Activated effector memory CD4-positive, alpha-beta T cell treated with Interleukin-2 at 50 U/mL for 16 hours (primary cell): Measurements from ENCODE around the gene ZMYND11.

Experiments
- DNase-seq: peaks from one replicate; pipeline ENCODE4 v3.0.0-alpha.2; 2020

The ZMYND11 gene

GRCh38 chr10:201328-201771 is 66.1 kb downstream of the ZMYND11 start:
- DNase-seq = no peak

DNA sequence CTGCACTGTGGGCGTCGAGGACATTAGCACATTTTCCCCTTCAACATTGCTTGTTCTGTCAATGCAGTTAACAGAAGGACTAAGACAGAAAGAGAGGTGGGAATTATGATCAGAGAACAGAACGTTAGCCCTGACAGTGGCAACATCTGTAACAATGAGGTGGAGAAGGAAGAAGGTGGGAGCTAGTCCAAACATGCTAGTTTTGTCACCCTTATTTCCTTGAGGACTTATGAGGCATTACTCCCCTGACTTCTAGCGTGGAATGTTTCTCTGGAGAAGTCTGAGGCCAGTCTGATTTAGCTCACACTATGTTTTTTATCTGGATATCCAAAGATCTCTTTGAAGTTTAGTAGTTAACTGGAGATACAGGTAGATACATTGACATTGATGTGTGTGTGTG is 73.4 kb downstream of the ZMYND11 start:
- no peak for DNase-seq

- DNase-seq = no peak
These were observed 74.1 kb downstream of the ZMYND11 start for GRCh38 chr10:209357-209756.

DNA sequence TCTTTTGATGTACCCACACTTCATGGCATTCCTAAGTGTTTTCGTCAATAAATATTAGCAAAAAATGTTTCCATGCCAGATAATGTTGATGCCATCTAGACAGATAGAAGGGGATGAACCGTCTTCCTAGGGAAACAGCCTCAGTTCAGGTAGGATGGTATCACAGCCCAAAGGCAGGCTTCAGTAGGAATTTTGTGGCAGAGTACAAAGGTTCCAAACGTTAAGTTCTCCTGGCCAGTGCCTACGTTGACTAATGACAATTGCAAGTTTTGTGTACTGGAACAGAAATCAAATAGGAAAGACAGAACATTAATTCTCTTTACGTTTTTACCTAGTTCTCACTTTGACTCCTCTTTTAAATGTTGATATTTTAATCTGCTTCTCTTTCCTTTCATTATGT is 75.0 kb downstream of the ZMYND11 start:
- DNase-seq = no peak

DNA sequence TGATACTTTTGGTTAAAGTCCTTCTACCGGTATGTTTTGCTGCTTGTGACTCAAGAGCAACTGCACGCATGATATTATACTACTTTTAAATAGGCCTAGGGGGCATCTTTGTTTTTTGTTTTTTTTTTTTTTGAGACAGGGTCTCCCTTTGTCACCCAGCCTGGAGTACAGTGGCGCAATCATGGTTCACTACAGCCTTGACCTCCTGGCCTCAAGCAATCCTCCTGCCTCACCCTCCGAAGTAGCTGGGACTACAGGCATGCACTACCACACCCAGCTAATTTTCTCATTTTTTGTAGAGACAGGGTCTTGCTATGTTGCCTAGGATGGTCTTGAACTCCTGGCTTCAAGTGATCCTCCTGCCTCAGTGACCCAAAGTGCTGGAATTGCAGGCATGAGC is 80.2 kb downstream of the ZMYND11 start:
- DNase-seq = no peak

GRCh38 chr10:218798-219197 is 83.5 kb downstream of the ZMYND11 start:
- no peak for DNase-seq

DNA sequence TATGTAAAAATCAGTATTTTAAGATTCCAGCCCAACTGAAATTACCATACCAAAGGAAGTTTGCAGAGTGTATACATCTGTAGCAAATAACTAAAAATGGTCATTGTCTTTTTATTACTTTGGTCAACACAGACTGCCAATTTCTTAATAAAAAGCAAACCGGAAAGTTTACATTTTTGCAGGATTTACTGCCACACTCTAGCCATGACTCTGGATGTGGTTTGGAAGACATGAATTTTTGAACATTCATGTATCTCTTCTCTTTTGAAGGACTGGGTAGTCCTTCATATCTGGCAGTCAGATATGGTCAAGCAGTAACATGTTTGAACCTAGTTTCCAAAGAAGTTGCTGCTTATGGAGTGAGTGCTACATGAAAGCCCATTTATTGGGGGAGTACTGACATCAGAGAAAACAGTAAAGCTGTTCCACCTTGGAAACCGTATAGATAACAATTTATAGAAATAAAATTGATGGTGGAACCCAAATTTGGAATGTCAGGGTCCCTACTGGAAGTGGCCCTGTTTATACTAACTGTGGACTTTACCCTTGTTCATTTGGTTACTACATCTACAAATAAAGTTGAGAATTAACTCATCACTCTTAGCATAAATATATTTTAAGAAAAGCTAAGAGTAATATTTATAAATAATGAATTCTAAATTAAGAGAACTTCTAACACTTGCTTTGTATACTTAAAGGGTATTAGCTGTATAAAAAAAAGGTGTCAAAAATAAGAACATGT is 84.6 kb downstream of the ZMYND11 start:
- no peak for DNase-seq

- DNase-seq = no peak
These were observed 89.3 kb downstream of the ZMYND11 start for GRCh38 chr10:224571-224970.

- no peak for DNase-seq
These were observed 90.8 kb downstream of the ZMYND11 start for GRCh38 chr10:226018-226417.

GRCh38 chr10:227014-227413 is 91.8 kb downstream of the ZMYND11 start:
- no peak for DNase-seq

- no peak for DNase-seq
These were observed 93.1 kb downstream of the ZMYND11 start for GRCh38 chr10:228366-228765.

- no peak for DNase-seq
These were observed 95.5 kb downstream of the ZMYND11 start for GRCh38 chr10:230758-231157.

DNA sequence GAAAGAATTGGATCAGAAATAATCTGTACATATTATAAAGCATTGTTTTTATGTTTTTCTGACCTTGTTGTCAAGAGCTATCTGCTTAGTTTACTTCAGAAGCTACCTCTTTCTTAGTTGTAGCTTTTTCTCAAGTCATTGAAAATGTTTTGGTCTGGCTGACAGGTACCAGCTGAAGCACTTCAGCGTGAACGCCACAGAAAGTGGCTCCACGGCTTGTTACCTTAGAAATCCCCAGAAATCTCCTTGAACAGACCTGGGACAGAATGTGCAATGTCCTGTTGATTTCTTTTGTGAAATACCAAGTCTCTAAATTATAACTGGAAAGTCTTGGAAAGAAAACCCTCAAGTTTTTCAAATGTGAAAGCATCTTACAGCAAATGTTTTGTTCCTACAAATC is 96.8 kb downstream of the ZMYND11 start:
- no peak for DNase-seq

GRCh38 chr10:232878-233277 is 97.6 kb downstream of the ZMYND11 start:
- no peak for DNase-seq

DNA sequence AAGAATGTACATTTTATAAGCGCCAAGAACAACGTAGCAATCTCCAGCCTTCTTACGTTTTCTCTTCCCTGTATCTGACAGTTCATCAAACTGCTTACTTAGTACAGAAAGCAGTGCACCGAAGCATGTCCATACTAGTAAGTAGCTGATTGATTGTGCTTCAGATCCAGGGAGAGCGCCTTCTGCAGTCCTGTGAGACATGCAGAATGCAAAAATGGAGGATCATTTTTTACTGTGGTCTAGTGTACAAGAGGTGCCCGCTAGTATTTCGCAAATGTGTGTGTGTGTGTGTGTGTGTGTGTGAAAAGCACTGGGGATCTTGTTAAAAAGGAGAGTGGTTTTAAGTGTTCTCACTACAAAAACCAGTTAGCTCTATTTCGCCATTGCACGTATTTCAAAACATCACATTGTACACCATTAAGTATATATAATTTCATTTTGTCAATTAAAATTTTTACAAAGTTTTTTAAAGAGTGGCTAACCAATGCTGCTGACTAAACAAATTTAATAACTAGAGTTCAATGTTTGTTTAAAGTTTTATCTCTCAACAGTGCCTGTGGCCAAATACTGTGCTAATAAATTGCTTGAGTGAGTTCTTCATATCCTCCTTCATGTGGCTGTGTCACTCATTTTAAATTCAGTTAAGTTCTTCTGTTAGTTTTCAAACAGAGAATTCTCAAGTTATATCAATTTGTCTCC is 99.6 kb downstream of the ZMYND11 start:
- DNase-seq = no peak

DNA sequence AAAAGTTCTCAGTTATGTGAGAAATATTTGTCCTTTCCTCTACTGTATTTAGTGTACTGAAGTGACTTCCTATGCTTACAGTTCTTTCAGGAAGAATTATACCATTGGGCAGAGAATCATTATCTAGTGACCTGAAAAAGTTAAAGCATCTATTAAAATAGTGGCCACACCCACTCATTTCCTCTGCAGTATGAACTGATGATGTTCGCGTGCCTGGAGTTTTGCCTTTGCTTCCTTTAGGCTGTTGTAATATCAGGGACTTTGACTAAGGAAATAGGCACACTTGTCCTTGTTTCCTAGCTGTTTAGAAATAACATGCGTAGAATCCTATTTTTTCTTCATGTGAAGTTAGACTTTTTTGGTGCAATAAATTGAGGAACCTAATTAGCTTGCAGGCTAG is 100.7 kb downstream of the ZMYND11 start:
- no peak for DNase-seq

DNA sequence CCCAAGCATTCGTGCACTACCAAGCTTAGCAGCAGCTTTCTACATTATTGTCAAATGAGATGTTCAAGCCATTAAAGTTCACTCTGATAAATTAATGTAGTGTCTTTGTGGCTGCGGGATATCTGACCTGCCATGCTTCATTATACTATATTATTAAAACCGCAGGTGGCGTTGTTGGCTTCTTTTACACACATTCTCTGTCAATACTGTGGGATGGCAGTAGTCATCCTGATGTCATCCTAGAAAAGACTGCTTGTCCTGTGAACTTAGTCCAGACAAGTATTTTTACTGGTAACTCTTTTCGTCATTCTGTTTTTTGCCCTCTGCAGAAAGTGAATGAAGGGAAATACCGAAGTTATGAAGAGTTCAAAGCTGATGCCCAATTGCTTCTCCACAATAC is 103.9 kb downstream of the ZMYND11 start:
- no peak for DNase-seq

DNA sequence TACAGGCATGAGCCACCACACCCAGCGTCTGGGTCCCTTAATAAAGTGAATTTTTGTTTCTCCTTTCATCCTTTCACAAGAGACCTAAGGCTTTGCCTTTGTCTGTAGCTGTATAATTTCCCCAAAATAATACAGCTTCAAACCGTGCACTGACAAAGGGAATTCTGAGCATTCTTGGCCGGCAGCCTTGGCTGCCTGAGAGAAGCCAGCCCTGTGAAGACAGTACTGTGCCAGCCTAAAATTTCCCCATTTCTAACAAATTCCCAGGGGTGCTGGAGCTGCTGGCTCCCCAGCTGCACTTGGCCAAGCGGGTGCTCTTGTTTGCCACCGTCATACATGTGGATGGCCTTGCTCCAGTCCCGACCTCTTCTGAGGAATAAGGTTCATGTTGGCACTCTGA is 106.2 kb downstream of the ZMYND11 start:
- DNase-seq = no peak

DNA sequence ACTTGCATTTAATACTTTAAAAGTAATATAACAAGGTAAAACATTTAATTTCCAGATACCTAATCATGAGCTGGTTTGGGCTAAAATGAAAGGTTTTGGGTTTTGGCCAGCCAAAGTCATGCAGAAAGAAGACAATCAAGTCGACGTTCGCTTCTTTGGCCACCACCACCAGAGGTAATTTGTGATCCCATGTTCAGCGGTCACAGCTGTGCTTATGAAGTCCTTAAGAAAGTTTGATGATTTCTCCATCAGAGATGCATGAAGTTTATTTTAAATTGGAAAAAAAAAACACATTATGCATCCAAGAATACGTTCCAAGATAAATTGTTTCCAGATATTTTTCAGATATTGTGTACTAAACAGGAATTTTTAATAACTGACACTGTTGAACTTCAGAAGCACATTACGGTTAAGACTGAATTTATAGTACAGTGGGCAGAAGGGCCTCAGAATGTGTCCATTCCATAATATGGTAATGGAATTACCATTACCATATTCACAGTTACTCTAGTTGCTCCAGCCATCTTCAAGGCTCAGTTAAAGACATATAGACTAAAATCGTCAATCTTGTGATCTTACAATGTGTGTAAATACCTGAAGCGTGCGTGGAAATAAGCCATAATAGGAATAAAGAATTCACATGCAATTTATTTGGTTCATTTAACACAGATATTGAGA is 106.8 kb downstream of the ZMYND11 start:
- no peak for DNase-seq

DNA sequence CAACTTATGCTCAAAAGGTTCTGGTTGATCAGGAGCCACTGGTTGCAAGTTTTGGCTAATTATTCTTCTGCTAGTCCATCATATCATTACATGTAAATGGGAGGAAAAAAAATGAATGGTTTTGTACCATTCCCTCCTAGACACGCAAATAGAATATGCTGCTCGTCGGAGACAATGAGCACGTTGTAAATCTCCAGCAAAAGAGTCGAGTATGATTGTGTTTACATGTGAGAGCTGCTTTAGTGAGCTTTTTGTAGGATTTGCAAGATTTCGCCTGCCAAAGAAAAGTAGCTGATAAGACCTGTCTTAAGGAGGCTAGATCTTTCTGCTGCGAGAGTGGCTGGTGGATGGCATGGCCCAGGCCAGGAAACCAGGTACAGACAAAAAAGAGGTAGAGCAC is 109.0 kb downstream of the ZMYND11 start:
- no peak for DNase-seq

DNA sequence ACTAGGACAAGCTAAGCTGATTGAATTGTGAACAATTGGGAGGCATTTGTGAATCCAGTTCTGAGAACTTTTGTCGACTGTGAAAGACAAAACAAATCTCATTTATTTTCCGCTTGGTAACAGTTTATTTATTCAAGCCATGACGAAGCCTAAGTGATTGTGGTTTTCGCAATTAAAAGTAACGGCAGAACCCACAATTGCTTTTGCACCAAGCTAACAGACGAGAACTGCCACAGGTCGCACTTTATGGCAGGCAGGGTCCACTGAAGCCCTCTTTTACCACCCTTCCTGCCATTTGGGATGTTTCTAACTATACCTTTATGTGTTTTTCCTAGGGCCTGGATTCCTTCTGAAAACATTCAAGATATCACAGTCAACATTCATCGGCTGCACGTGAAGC is 111.2 kb downstream of the ZMYND11 start:
- DNase-seq = no peak

- DNase-seq = no peak
These were observed 112.2 kb downstream of the ZMYND11 start for GRCh38 chr10:247480-247879.

- DNase-seq = no peak
These were observed 113.1 kb downstream of the ZMYND11 start for GRCh38 chr10:248307-248706.

GRCh38 chr10:251982-252582 is 116.8 kb downstream of the ZMYND11 start:
- DNase-seq = no peak
